Suprapubic skin (tissue), 4 donors: ENCODE data around the gene RPL10. TPM values are rescaled to one million over a fixed set of nuclear protein-coding genes. Genes with fewer than 3 reads are reported as not detected.

Source experiments
- DNase-seq, 2 donors: peaks; one replicate each; pipeline ENCODE4 v3.0.0-alpha.2; 2019; ENCODE audit warnings: low spot score in 2 of 2
- H3K27ac ChIP-seq: fragments of 200-600 bp; sonication (generic); one replicate; pipeline ENCODE4 v1.5.1; 2019
- H3K27me3 ChIP-seq: fragments of 200-600 bp; sonication (generic); one replicate; pipeline ENCODE4 v1.5.1; 2019
- H3K36me3 ChIP-seq: fragments of 200-600 bp; sonication (generic); one replicate; pipeline ENCODE4 v1.5.1; 2019
- H3K4me1 ChIP-seq: fragments of 200-600 bp; sonication (generic); one replicate; pipeline ENCODE4 v1.5.1; 2019
- H3K4me3 ChIP-seq: fragments of 200-600 bp; sonication (generic); one replicate; pipeline ENCODE4 v1.5.1; 2019; ENCODE audit warnings: mild to moderate bottlenecking
- H3K9me3 ChIP-seq: fragments of 200-600 bp; sonication (generic); one replicate; pipeline ENCODE4 v1.5.1; 2019
- EP300 ChIP-seq: sonication (generic); formaldehyde crosslinking; IDR thresholded peaks from one replicate; pipeline ENCODE4 v1.6.1; 2017; ENCODE audit warnings: antibody characterized with exemption
- POLR2A ChIP-seq, 2 donors: fragments of 450-650 bp; IDR thresholded peaks; one replicate each; pipeline ENCODE4 v1.6.1; 2017; ENCODE audit warnings: antibody characterized with exemption in 2 of 2, mild to moderate bottlenecking in 2 of 2, moderate library complexity in 2 of 2
- POLR2AphosphoS5 ChIP-seq, 3 donors: sonication (generic); formaldehyde crosslinking; IDR thresholded peaks; one replicate each; pipeline ENCODE4 v1.6.1; 2017; ENCODE audit warnings: antibody characterized with exemption in 3 of 3
- WGBS: methylation state at CpG from one replicate; pipeline ENCODE4 v1.1.5; 2018; 5-methylcytosine and 5-hydroxymethylcytosine counted together
- total RNA-seq, 4 donors: library from RNA; depleted of rRNA; stranded (reverse); fragments of >200 nt; gene quantifications; one replicate each; pipeline ENCODE4 v1.1.0, GENCODE V29; 2016
- TF ChIP-seq, protein P1 (sequence below), 2 donors: fragments of 200-600 bp in 1 of 2; fragments of 450-650 bp in 1 of 2; sonication (generic) in 1 of 2; IDR thresholded peaks; one replicate each; pipeline ENCODE4 v1.5.1; 2016 to 2019; ENCODE audit warnings: antibody characterized with exemption in 2 of 2, mild to moderate bottlenecking in 1 of 2, moderate library complexity in 1 of 2

Gene RPL10
- total RNA-seq, 4 donors from 2014 or later: 3,684 to 7,390 (median 6,600) TPM

DNA sequence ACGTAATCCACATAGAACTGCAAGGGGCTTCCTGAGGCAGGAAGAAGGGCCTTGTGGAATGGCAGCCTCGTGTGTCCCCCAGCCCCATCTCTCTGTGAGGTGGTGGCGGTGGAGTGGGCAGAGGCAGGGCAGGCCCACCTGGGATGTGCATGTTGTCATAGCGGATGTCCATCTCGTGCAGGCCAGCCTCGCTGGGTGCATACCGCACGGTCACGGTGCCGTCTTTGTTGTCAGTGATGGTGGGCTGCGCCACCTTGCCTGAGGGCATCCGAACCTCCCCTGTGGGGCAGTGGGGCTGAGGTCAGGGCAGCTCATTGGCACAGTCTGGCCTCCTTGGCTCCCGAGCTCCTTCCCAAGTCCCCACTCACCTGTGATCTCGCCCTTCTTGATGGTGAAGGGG, 44.2 kb upstream of the RPL10 start:
- H3K9me3 ChIP-seq: no peaks in the 10 kb centered on the region
- TF ChIP-seq EP300: no peak
- TF ChIP-seq, protein P1, sequence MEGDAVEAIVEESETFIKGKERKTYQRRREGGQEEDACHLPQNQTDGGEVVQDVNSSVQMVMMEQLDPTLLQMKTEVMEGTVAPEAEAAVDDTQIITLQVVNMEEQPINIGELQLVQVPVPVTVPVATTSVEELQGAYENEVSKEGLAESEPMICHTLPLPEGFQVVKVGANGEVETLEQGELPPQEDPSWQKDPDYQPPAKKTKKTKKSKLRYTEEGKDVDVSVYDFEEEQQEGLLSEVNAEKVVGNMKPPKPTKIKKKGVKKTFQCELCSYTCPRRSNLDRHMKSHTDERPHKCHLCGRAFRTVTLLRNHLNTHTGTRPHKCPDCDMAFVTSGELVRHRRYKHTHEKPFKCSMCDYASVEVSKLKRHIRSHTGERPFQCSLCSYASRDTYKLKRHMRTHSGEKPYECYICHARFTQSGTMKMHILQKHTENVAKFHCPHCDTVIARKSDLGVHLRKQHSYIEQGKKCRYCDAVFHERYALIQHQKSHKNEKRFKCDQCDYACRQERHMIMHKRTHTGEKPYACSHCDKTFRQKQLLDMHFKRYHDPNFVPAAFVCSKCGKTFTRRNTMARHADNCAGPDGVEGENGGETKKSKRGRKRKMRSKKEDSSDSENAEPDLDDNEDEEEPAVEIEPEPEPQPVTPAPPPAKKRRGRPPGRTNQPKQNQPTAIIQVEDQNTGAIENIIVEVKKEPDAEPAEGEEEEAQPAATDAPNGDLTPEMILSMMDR (IDR thresholded peaks at IDR 0.05): no peak
- no peak for TF ChIP-seq POLR2A (IDR thresholded peaks at IDR 0.05)
- TF ChIP-seq POLR2AphosphoS5 (IDR thresholded peaks at IDR 0.05): no peak
- H3K4me1 ChIP-seq: peaks cover 7% of the 10 kb centered on the region
- no peaks in the 10 kb centered on the region for H3K27me3 ChIP-seq
- no peak overlapping the region for H3K4me3 ChIP-seq
- peaks cover 100% of the 10 kb centered on the region for H3K36me3 ChIP-seq
- WGBS: 81% methylated on average over 2 of the region's 14 CpGs
- DNase-seq: no peak
- H3K27ac ChIP-seq: no peak overlapping the region

DNA sequence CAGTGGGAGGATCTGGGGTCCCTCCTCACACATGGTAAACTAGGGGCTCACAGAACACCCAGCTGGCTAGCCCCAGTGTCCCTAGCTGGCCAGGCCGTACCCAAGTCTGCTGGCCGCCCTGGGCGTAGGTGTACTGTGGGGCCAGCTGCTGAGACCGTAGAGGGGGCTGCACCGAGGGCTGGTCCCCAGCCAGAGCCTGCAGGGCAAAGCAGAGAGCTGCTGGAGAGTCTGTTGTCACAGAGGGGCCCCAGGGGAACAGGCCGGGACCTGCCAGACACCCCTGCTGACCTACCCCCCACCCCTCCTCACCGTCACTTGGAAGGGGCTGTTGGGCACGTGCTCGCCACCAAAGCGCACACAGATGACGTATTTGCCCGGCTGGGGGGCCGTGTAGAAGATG, 43.7 kb upstream of the RPL10 start:
- Histone ChIP-seq H3K4me1 (peaks cover 7% of the 10 kb centered on the region), H3K27ac (no peak overlapping the region), H3K9me3 (no peaks in the 10 kb centered on the region), H3K27me3 (no peaks in the 10 kb centered on the region), H3K36me3 (peaks cover 100% of the 10 kb centered on the region), H3K4me3 (no peak overlapping the region)
- TF ChIP-seq EP300 (no peak), POLR2AphosphoS5 (IDR thresholded peaks at IDR 0.05) (no peak), POLR2A (IDR thresholded peaks at IDR 0.05) (no peak)
- TF ChIP-seq, protein P1 (IDR thresholded peaks at IDR 0.05): no peak
- 79% methylated on average over 3 of the region's 13 CpGs for WGBS
- no peak for DNase-seq

DNA sequence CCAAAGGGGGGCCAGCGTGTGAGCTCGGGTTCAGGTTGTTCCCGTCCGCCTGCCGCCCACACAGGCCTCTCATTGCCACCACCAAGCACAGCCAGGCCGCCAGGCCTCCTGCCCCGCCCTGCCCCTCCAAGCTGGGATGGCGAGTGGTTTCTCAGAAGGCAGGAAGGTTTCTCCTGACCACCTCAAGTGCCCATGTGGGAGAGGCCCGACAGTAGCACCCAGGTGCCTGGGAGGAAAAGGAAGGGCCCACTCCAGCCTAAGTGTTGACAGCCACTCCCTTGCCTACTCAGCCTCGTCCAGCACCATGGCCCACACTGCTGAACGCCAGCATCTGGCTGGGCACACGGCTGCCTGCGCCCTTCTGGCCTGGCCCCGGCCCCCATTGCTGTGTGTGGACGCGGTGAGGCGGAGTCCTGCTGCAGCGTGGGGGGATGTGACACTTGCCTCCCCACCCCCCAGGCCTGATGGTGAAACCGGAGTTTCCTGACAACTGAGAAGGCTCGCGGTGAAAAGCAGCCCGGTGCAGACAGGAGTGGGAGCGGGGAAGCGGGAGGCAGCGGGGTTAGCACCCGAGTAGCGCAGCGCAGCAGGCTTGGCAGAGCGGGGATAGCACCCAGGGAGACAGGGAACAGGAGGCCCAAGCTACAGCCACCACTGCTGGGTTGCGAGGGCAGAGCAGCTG, 42.9 kb upstream of the RPL10 start:
- no peak for DNase-seq
- no peak overlapping the region for H3K27ac ChIP-seq
- peaks cover 100% of the 10 kb centered on the region for H3K36me3 ChIP-seq
- H3K9me3 ChIP-seq: no peaks in the 10 kb centered on the region
- no peak for TF ChIP-seq POLR2AphosphoS5 (IDR thresholded peaks at IDR 0.05)
- TF ChIP-seq, protein P1 (IDR thresholded peaks at IDR 0.05): no peak
- TF ChIP-seq POLR2A (IDR thresholded peaks at IDR 0.05): no peak
- no peak for TF ChIP-seq EP300
- H3K4me1 ChIP-seq: peaks cover 7% of the 10 kb centered on the region
- H3K4me3 ChIP-seq: no peak overlapping the region
- H3K27me3 ChIP-seq: no peaks in the 10 kb centered on the region
- WGBS: 87% methylated on average over 11 of the region's 30 CpGs

DNA sequence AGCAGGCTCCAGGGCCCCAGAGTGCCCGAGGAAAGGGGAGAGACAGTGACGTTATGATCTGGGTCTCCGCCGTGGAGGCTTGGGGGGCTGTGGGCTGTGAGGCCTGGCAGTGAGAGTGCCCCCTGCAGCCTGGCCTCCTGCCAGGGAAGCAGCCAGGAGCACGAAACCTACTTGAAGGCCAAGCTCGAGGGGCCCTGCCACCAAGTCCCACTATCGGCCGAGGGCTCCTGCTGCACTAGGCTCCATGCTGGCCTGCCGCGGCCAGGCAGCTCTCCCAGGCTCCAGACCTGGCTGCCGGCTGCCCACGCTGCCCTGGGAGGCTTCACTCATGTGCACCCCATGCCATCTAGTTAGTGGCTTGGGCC, 42.4 kb upstream of the RPL10 start:
- H3K27me3 ChIP-seq: no peaks in the 10 kb centered on the region
- TF ChIP-seq POLR2A (IDR thresholded peaks at IDR 0.05): no peak
- no peak for TF ChIP-seq POLR2AphosphoS5 (IDR thresholded peaks at IDR 0.05)
- TF ChIP-seq, protein P1 (IDR thresholded peaks at IDR 0.05): no peak
- TF ChIP-seq EP300: no peak

DNA sequence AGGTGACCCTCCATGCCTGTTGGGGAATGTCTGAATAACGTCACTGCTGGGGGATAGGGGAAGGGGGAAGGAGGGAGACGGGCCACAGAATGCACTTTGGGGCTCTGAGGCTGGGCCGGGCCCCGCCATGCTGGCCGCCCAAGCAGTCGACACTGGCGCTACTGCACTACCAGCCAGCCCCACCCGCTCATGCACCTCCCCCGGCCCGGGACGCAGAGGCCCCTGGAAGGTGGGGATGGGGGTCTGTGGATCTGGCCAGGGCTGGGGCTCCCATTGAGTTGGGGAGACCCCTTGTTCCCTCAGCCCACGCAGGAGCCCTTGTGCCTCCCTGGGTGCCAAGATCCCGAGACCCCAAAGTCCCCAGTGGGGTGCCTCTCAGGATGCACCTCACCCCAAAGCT, 41.6 kb upstream of the RPL10 start:
- WGBS: 73% methylated on average over 8 of the region's 13 CpGs
- H3K36me3 ChIP-seq: peaks cover 96% of the 10 kb centered on the region
- TF ChIP-seq, protein P1 (IDR thresholded peaks at IDR 0.05): no peak
- no peaks in the 10 kb centered on the region for H3K9me3 ChIP-seq
- H3K4me3 ChIP-seq: no peak overlapping the region
- no peak for DNase-seq
- no peaks in the 10 kb centered on the region for H3K4me1 ChIP-seq
- no peak overlapping the region for H3K27ac ChIP-seq
- no peaks in the 10 kb centered on the region for H3K27me3 ChIP-seq

More for the DNA sequence above, 42.4 kb upstream of the RPL10 start:
- DNase-seq: no peak
- Histone ChIP-seq H3K9me3 (no peaks in the 10 kb centered on the region), H3K4me1 (peaks cover 5% of the 10 kb centered on the region), H3K4me3 (no peak overlapping the region), H3K27ac (no peak overlapping the region), H3K36me3 (peaks cover 99% of the 10 kb centered on the region)
- WGBS: 60% methylated on average over 1 of the region's 12 CpGs
